Smooth muscle cell (in vitro differentiated cells): Measurements from ENCODE around the gene JPH3. TPM values are rescaled to one million over a fixed set of nuclear protein-coding genes. Genes with fewer than 3 reads are reported as not detected.

Experiments
- DNase-seq: peaks from one replicate; lab custom pipeline; 2025; ENCODE audit not compliant: unreplicated experiment; lab: John Stamatoyannopoulos, UW
- H2AFZ ChIP-seq: fragments of 200-600 bp; sonication (generic); 2 replicates; pipeline ENCODE4 v1.6.0; 2016; ENCODE audit warnings: antibody characterized with exemption, low read depth, mild to moderate bottlenecking
- H3F3A ChIP-seq: fragments of 200-600 bp; sonication (generic); 2 replicates; pipeline ENCODE4 v1.6.0; 2017; ENCODE audit warnings: antibody characterized with exemption, low read depth
- H3K27ac ChIP-seq: fragments of 200-600 bp; sonication (generic); 2 replicates; pipeline ENCODE4 v1.5.1; 2016; ENCODE audit warnings: low read depth, mild to moderate bottlenecking
- H3K27me3 ChIP-seq: fragments of 200-600 bp; sonication (generic); 2 replicates; pipeline ENCODE4 v1.6.1; 2016; ENCODE audit warnings: low read depth, mild to moderate bottlenecking
- H3K36me3 ChIP-seq: fragments of 200-600 bp; sonication (generic); 2 replicates; pipeline ENCODE4 v1.5.1; 2016; ENCODE audit warnings: low read depth
- H3K4me1 ChIP-seq: fragments of 200-600 bp; sonication (generic); 2 replicates; pipeline ENCODE4 v1.5.1; 2016; ENCODE audit warnings: low read depth
- H3K4me2 ChIP-seq: fragments of 200-600 bp; sonication (generic); 2 replicates; pipeline ENCODE4 v1.6.0; 2016; ENCODE audit warnings: mild to moderate bottlenecking
- H3K4me3 ChIP-seq: fragments of 200-600 bp; sonication (generic); 2 replicates; pipeline ENCODE4 v1.5.1; 2016; ENCODE audit warnings: mild to moderate bottlenecking
- H3K79me2 ChIP-seq: fragments of 200-600 bp; sonication (generic); 2 replicates; pipeline ENCODE4 v1.6.0; 2016; ENCODE audit warnings: low read depth, mild to moderate bottlenecking
- H3K9ac ChIP-seq: fragments of 200-600 bp; sonication (generic); 2 replicates; pipeline ENCODE4 v1.6.0; 2016; ENCODE audit warnings: low read depth
- H3K9me3 ChIP-seq: fragments of 200-600 bp; sonication (generic); replicated peaks from 2 replicates; pipeline ENCODE4 v1.5.1; 2016; ENCODE audit warnings: low read depth
- H4K20me1 ChIP-seq: fragments of 200-600 bp; sonication (generic); 2 replicates; pipeline ENCODE4 v1.6.0; 2016; ENCODE audit warnings: low read depth
- WGBS: methylation state at CpG from one replicate; pipeline ENCODE4 v1.1.7; 2016; ENCODE audit warnings: low lambda C conversion rate; 5-methylcytosine and 5-hydroxymethylcytosine counted together
- polyA plus RNA-seq: library from polyadenylated mRNA; unstranded; fragments of >200 nt; fragmentation: Nextera tagmentation; extraction: Ambion mirVana; gene quantifications from 2 replicates; pipeline ENCODE4 v1.2.1, GENCODE V29; 2016
- total RNA-seq: library from RNA; depleted of rRNA; stranded (reverse); fragments of >200 nt; gene quantifications from 2 replicates; pipeline ENCODE4 v1.2.3, GENCODE V29; 2014
- TF ChIP-seq, protein P1 (sequence below): fragments of 200-600 bp; sonication (generic); IDR thresholded peaks from 2 replicates; pipeline ENCODE4 v1.5.1; 2017; ENCODE audit warnings: borderline replicate concordance, mild to moderate bottlenecking, antibody characterized with exemption; ENCODE audit not compliant: insufficient read depth, poor library complexity, severe bottlenecking

The JPH3 gene
- total and polyA plus RNA-seq, 2 experiments from 2014 or later, result 2.1 to 2.4 TPM

DNA sequence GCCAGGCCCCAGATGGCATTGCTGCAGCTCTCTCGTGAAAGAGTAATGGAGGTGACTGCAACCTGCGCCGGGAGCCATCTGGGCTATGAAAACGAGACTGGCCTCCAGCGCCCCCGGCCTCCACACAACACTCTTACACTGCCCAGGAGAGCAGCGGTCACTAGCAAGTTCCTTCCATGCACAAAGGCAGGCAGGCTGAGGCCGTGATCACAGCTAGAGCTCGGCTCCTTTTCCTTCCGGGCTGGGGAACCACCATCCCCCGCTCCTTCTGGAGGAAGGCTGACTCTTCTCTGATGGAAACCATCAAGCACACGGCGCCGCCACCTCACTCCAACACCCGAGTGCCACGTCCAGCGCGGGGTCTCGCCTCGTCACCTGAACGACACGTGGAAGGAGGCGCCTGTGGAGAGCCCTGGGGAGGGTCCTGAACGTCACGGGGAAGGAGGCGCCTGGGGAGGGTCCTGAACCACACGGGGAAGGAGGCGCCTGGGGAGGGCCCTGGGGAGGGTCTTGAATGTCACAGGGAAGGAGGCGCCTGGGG lies 101.6 kb downstream of the JPH3 start:
- no peak overlapping the region for H3K27ac ChIP-seq
- no peak overlapping the region for H3K4me2 ChIP-seq
- DNase-seq, result no peak
- TF ChIP-seq, protein P1, sequence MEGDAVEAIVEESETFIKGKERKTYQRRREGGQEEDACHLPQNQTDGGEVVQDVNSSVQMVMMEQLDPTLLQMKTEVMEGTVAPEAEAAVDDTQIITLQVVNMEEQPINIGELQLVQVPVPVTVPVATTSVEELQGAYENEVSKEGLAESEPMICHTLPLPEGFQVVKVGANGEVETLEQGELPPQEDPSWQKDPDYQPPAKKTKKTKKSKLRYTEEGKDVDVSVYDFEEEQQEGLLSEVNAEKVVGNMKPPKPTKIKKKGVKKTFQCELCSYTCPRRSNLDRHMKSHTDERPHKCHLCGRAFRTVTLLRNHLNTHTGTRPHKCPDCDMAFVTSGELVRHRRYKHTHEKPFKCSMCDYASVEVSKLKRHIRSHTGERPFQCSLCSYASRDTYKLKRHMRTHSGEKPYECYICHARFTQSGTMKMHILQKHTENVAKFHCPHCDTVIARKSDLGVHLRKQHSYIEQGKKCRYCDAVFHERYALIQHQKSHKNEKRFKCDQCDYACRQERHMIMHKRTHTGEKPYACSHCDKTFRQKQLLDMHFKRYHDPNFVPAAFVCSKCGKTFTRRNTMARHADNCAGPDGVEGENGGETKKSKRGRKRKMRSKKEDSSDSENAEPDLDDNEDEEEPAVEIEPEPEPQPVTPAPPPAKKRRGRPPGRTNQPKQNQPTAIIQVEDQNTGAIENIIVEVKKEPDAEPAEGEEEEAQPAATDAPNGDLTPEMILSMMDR, result no peak
- H3K79me2 ChIP-seq, result no peaks in the 10 kb centered on the region
- peaks cover 4% of the 10 kb centered on the region for H4K20me1 ChIP-seq
- H3K27me3 ChIP-seq, result no peaks in the 10 kb centered on the region
- no peak overlapping the region for H3K9ac ChIP-seq
- 95% methylated on average over 24 of the region's 29 CpGs for WGBS
- no peaks in the 10 kb centered on the region for H3F3A ChIP-seq
- H3K4me3 ChIP-seq, result no peak overlapping the region
- no peak overlapping the region for H2AFZ ChIP-seq
- no peaks in the 10 kb centered on the region for H3K36me3 ChIP-seq
- H3K4me1 ChIP-seq, result peaks cover 3% of the 10 kb centered on the region
- H3K9me3 ChIP-seq, result no peaks in the 10 kb centered on the region

DNA sequence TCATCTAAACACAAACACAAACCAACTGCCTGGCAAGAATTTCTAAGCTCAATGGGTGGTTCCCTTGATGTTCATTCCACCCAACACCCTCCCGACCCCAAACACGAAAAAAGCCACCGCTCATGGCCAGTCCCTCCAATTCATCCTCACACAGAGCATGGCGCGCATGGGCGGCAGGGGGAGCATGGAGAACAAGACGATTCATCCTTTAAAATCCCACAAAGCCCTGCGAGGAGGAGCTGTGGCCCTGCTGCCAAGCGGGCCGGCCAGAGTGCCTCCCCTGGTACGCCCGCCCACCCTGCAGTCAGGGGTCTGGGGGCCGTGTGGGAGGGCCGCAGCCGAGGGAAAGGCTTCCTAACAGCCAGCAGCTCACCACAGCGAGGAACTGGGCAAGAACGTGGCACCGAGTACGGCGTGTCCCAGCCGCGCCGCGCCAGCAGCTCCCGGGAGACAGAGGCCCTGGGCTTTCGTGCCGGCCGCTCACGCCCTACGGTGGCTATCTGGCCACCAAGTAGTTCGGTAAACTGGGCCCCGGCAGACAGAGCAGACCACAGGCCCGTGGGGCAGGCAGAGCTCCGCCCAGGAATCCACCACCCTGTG lies 102.5 kb downstream of the JPH3 start:
- no peaks in the 10 kb centered on the region for H3K27me3 ChIP-seq
- no peak overlapping the region for H3K27ac ChIP-seq
- peaks cover 4% of the 10 kb centered on the region for H4K20me1 ChIP-seq
- no peaks in the 10 kb centered on the region for H3K36me3 ChIP-seq
- H3K4me1 ChIP-seq, result peaks cover 3% of the 10 kb centered on the region
- H3K9me3 ChIP-seq, result no peaks in the 10 kb centered on the region
- no peak overlapping the region for H2AFZ ChIP-seq
- no peak overlapping the region for H3K4me2 ChIP-seq
- WGBS, result 97% methylated on average over 22 of the region's 34 CpGs
- H3K9ac ChIP-seq, result no peak overlapping the region
- TF ChIP-seq, protein P1, result no peak
- DNase-seq, result no peak
- no peaks in the 10 kb centered on the region for H3K79me2 ChIP-seq
- no peak overlapping the region for H3K4me3 ChIP-seq
- H3F3A ChIP-seq, result no peaks in the 10 kb centered on the region

DNA sequence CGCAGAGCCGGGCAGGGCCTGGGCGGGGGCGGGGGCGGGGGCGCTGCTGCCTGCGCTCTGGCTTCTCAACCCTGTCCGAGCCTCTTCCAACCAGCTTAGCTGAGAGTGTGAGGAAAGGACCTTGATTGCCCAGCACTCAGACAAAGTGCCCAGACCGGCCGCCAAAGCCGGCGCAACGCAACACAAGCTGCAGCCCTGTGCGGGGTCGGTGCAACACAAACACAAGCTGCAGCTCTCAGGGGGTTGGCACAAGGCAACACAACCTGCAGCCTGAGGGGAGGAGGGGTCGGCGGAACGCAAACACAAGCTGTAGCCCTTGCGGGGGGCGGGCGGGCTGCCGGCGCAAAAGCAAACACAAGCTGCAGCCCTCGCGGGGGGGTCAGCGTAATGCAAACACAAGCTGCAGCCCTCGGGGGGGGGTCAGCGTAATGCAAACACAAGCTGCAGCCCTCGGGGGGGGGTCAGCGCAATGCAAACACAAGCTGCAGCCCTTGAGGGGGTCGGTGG lies 103.5 kb downstream of the JPH3 start:
- H2AFZ ChIP-seq, result no peak overlapping the region
- H3K27ac ChIP-seq, result no peak overlapping the region
- H3K79me2 ChIP-seq, result no peaks in the 10 kb centered on the region
- peaks cover 4% of the 10 kb centered on the region for H4K20me1 ChIP-seq
- DNase-seq, result no peak
- H3K4me2 ChIP-seq, result no peak overlapping the region
- no peaks in the 10 kb centered on the region for H3K9me3 ChIP-seq
- H3K4me1 ChIP-seq, result peaks cover 3% of the 10 kb centered on the region
- no peaks in the 10 kb centered on the region for H3K27me3 ChIP-seq
- no peaks in the 10 kb centered on the region for H3K36me3 ChIP-seq
- H3K9ac ChIP-seq, result no peak overlapping the region
- 91% methylated on average over 25 of the region's 31 CpGs for WGBS
- H3F3A ChIP-seq, result no peaks in the 10 kb centered on the region
- no peak overlapping the region for H3K4me3 ChIP-seq
- TF ChIP-seq, protein P1, result no peak
